Skeletal muscle satellite cell (primary cell): ENCODE measurements around the gene CACNA1B.

Source experiments
- H3K27me3 ChIP-seq: 2 replicates; pipeline ENCODE4 v1.7.0; 2013; ENCODE audit warnings: low read length; ENCODE audit not compliant: control insufficient read depth, insufficient read depth
- H3K36me3 ChIP-seq: 2 replicates; pipeline ENCODE4 v1.7.0; 2013; ENCODE audit warnings: mild to moderate bottlenecking, control low read depth, low read length; ENCODE audit not compliant: insufficient read depth
- H3K4me1 ChIP-seq: 2 replicates; pipeline ENCODE4 v1.7.0; 2013; ENCODE audit warnings: low read length; ENCODE audit not compliant: control insufficient read depth, insufficient read depth
- H3K4me2 ChIP-seq: 2 replicates; pipeline ENCODE4 v1.7.0; 2013; ENCODE audit warnings: mild to moderate bottlenecking, low read length
- H3K4me3 ChIP-seq: 2 replicates; pipeline ENCODE4 v1.7.0; 2013; ENCODE audit warnings: low read length
- H3K9ac ChIP-seq: 2 replicates; pipeline ENCODE4 v1.7.0; 2013; ENCODE audit warnings: mild to moderate bottlenecking, low read depth, low read length, moderate library complexity
- H3K9me3 ChIP-seq: replicated peaks from 2 replicates; pipeline ENCODE4 v1.7.0; 2013; ENCODE audit warnings: mild to moderate bottlenecking, control low read depth, low read length

CACNA1B gene

DNA sequence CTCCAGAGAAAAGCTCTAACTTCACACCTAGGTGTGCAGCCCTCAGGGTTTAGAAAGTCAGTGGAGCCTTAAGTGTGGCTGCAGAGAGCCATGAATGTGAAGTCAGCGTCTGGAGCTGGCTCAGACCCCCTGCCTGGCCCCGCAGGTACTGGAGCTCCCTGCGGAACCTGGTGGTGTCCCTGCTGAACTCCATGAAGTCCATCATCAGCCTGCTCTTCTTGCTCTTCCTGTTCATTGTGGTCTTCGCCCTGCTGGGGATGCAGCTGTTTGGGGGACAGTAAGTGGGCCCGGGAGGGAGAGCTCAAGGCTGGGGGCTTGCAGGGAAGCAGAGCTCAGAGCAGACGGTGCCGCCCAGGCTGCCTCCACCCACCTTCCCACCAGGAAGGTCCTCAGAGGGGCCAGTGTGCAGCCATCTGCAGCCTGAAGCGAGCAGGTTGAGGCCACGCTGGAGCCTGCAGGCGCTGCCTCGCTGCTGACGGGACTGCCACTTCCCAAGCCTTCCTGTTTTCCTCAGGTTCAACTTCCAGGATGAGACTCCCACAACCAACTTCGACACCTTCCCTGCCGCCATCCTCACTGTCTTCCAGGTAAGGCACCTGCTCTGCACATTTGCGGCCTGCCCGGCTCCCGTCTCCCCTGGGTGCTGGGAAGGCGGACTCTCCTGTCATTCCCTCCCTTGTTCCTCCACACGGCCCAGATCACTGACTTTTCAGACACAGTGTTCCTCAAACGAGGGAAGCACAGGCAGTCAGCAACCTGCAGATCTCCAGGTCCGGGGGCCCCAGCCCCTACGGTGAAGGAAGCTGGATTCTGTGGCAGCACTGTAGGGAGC, 108.9 kb downstream of the CACNA1B start:
- Histone ChIP-seq H3K27me3 (no peaks in the 10 kb centered on the region), H3K9ac (no peak overlapping the region), H3K36me3 (no peaks in the 10 kb centered on the region), H3K4me2 (no peak overlapping the region), H3K4me3 (no peak overlapping the region), H3K4me1 (no peaks in the 10 kb centered on the region), H3K9me3 (peaks cover 16% of the 10 kb centered on the region)

DNA sequence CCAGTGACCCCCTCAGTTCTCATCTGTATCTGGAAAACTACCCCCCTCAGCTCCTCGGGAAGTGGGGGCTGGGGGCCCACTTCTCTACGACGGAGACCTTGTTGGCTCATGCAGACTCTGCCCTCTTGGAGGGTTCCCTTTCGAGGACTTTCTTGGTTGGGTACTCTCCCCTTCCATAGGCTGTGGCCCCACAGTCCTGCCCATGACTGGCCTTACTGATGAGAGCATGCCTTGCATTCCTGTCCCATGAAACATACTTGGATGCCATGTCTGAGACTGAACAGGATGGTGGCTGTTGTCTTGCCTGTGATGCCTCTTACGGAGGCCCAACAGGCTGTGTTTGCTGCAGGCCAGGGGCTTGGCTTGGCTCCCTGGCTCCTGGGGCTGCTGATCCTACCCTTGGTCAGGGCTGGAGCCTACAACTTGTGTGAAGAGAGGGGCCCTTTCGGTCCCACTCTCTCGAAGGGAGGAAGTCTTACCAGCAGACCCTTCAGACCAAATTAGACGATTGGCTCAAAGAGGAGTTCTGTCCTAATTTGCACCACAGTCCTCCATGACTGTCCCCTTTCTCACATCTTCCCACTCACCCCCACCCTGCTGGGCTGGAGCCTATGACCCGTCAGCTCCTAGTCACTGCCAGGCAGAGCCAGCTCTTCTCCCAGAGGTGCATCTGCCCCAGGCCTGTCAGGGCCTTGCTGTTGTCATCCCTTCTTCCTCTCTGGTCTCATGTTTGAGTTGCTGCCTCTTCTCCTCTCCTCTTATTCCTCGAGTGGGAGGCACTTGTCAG, 109.9 kb downstream of the CACNA1B start:
- H3K36me3 ChIP-seq: no peaks in the 10 kb centered on the region
- no peak overlapping the region for H3K9ac ChIP-seq
- peaks cover 16% of the 10 kb centered on the region for H3K9me3 ChIP-seq
- no peak overlapping the region for H3K4me3 ChIP-seq
- H3K4me2 ChIP-seq: no peak overlapping the region
- H3K27me3 ChIP-seq: no peaks in the 10 kb centered on the region
- H3K4me1 ChIP-seq: no peaks in the 10 kb centered on the region

DNA sequence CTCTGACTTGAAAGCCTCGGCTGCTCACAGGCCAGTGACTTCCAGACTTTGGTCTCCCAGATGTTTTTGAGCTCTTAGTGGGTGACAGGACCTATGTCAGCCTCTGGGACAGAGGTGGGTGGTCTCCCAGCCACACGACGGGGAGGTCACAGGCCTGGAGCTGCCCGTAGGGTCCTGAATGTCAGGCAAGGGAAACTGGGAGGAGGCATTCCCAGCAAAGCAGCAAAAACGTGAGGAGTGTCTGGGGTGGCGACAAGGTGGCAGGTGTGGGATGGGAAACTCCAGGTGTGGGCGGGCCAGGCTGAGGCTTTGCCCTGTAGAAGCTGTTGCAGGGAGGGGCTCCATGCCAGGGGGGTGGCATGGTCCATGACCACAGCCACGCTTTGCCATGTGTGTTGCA, 110.5 kb downstream of the CACNA1B start:
- H3K36me3 ChIP-seq: no peaks in the 10 kb centered on the region
- H3K4me1 ChIP-seq: no peaks in the 10 kb centered on the region
- H3K4me3 ChIP-seq: no peak overlapping the region
- H3K27me3 ChIP-seq: no peaks in the 10 kb centered on the region
- H3K9ac ChIP-seq: no peak overlapping the region
- H3K4me2 ChIP-seq: no peak overlapping the region
- H3K9me3 ChIP-seq: peaks cover 15% of the 10 kb centered on the region

DNA sequence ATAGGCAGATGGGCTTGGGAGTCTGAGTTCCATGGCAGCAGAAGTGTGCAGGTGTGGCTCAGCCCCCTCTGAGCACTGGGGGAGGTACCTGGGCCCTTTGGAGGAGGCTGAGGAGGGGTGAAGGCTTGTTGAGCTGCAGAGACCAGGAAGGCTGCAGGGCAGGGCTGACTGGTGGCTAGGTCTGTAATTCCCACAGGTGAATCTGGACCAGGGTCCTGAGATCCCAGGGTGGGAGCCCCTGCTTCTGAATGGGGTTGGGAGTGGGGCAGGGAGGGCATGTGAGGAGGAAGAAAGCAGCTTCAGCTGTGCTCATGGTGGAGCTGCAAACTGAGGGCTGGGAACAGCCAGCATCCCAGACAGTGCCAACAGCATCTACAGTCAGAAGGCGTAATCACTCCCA, 111.1 kb downstream of the CACNA1B start:
- no peak overlapping the region for H3K4me2 ChIP-seq
- H3K27me3 ChIP-seq: no peaks in the 10 kb centered on the region
- no peak overlapping the region for H3K9ac ChIP-seq
- H3K36me3 ChIP-seq: no peaks in the 10 kb centered on the region
- H3K4me1 ChIP-seq: no peaks in the 10 kb centered on the region
- peaks cover 10% of the 10 kb centered on the region for H3K9me3 ChIP-seq
- no peak overlapping the region for H3K4me3 ChIP-seq

GRCh38 chr9:137989156-137989555, 111.6 kb downstream of the CACNA1B start:
- H3K9ac ChIP-seq: no peak overlapping the region
- no peaks in the 10 kb centered on the region for H3K36me3 ChIP-seq
- H3K27me3 ChIP-seq: no peaks in the 10 kb centered on the region
- peaks cover 10% of the 10 kb centered on the region for H3K9me3 ChIP-seq
- H3K4me1 ChIP-seq: no peaks in the 10 kb centered on the region
- no peak overlapping the region for H3K4me3 ChIP-seq
- no peak overlapping the region for H3K4me2 ChIP-seq

DNA sequence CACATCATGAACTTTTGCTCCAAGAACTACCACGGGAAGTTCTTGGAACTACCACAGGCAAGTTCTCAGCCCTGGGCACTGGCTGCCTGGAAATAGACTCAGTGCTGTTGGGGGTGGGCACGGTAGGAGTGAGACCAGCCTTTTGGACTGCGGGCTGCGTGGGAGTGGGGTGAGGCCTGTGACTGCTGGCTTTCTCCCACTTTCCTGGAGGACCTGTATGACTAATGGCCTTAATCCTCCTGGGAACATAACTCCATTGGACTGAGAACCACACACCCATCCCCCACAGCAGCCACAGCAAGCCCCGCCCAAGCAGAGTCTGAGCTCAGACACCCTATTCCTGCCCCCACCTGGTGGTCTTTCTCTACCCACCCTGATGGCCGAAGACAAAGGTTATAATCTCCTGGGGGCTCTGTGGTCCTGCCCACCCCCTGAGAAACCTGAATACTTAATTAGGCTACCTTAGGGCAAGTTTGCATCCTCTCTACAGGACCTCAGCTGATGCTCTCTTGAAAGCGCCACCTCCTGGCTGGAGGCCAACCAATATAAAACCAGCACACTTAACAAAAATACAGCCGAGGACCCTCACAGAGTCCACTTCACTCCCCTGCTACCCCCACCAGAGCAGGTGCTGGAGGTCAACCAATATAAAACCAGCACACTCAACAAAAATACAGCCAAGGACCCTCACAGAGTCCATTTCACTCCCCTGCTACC, 112.6 kb downstream of the CACNA1B start:
- Histone ChIP-seq H3K4me1 (no peaks in the 10 kb centered on the region), H3K27me3 (no peaks in the 10 kb centered on the region), H3K9ac (no peak overlapping the region), H3K4me2 (no peak overlapping the region), H3K9me3 (peaks cover 10% of the 10 kb centered on the region), H3K4me3 (no peak overlapping the region), H3K36me3 (no peaks in the 10 kb centered on the region)

GRCh38 chr9:138003485-138004190, 126.1 kb downstream of the CACNA1B start:
- H3K4me1 ChIP-seq: no peaks in the 10 kb centered on the region
- H3K9ac ChIP-seq: no peak overlapping the region
- H3K27me3 ChIP-seq: no peaks in the 10 kb centered on the region
- no peak overlapping the region for H3K4me3 ChIP-seq
- H3K9me3 ChIP-seq: no peaks in the 10 kb centered on the region
- no peaks in the 10 kb centered on the region for H3K36me3 ChIP-seq
- no peak overlapping the region for H3K4me2 ChIP-seq

DNA sequence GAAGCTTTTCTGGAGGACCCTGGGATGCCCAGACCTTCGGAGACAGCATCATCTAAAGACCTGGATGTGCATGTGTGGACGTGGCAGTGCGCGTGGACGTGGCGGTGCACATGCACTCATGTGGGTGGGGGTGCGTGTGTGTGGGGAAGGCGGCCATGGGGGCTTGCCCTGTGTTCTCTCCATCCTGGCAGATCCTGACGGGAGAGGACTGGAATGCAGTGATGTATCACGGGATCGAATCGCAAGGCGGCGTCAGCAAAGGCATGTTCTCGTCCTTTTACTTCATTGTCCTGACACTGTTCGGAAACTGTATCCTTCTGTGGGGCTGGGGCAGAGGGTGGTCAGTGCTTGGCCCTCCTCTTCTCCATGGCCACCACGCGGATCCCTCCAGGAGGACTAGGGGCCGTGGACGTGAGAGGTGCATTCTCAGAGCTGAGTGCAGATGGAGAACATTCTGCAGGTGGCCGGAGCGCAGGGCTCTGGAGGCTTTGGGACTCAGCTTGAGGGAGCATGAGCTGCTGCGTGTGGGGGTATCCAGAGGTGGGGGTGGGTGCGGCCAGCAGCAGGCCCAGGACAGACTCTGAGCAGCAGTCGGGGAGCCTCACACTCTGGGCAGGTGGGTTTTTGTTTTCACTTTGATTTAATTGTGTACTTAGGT, 129.1 kb downstream of the CACNA1B start:
- Histone ChIP-seq H3K4me2 (no peak overlapping the region), H3K4me1 (no peaks in the 10 kb centered on the region), H3K4me3 (no peak overlapping the region), H3K27me3 (no peaks in the 10 kb centered on the region), H3K9me3 (no peaks in the 10 kb centered on the region), H3K9ac (no peak overlapping the region), H3K36me3 (no peaks in the 10 kb centered on the region)

GRCh38 chr9:138007566-138007917, 130.0 kb downstream of the CACNA1B start:
- H3K27me3 ChIP-seq: no peaks in the 10 kb centered on the region
- no peak overlapping the region for H3K4me2 ChIP-seq
- no peaks in the 10 kb centered on the region for H3K9me3 ChIP-seq
- H3K4me1 ChIP-seq: no peaks in the 10 kb centered on the region
- no peak overlapping the region for H3K9ac ChIP-seq
- H3K36me3 ChIP-seq: no peaks in the 10 kb centered on the region
- H3K4me3 ChIP-seq: no peak overlapping the region

DNA sequence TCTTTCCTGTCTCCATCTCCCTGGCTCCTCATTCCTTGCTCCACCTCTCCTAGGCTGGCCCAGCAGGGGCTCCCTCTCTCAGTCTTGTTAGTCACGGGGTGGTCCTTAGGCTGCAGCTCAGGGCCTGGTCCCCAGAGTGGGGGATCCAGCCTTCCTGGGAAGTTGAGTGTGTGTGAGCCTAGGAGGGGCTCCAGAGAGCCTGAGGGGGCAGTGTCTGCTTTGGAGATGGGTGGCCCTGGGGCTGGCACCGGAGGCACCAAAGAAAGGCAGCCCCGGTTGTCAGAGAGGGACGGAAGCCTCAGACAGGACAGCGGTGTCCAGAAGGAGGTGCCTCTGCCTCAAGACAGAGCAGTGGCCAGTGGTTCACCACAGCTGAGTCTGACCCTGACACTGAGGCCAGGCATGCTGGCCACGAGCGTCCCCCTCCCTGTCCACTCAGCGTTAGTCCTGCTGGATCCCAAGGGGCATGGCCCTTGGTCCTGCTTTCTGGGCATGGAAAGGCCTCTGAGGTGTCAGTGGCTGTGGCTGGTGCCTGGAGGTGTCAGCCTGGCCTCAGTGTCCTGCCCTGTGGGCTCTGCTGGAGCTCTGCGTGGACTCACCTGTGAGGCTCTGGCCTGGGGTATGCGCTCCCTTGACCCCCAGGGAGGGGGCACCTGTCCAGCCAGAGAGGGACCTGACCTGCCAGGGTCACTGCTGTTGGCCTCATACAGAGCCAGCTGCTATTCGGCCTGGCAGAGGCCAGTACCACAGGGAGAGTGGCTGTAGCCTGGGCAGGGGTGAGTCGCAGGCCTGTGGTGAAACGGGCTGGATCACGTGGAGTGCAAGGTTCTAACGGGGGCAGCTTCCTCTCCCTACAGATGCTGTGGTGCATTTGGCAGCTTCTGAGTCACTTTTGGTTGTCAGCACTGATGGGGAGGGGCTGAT, 130.6 kb downstream of the CACNA1B start:
- Histone ChIP-seq H3K4me3 (no peak overlapping the region), H3K27me3 (no peaks in the 10 kb centered on the region), H3K9me3 (no peaks in the 10 kb centered on the region), H3K9ac (no peak overlapping the region), H3K4me1 (no peaks in the 10 kb centered on the region), H3K4me2 (no peak overlapping the region), H3K36me3 (no peaks in the 10 kb centered on the region)
